MM.1S (cell line): ENCODE results near the gene CHTOP.
A peak's percentile ranks its signal among the peaks of the same experiment; 100 is the strongest.

Experiments used
- DNase-seq: peaks from one replicate; pipeline ENCODE4 v3.0.0-alpha.2; 2015
- H2AFZ ChIP-seq: fragments of 300-600 bp; sonication (generic); 2 replicates; pipeline ENCODE4 v1.6.0; 2016; ENCODE audit warnings: antibody characterized with exemption, low read length
- H3F3A ChIP-seq: fragments of 300-600 bp; sonication (generic); 2 replicates; pipeline ENCODE4 v1.6.1; 2016; ENCODE audit warnings: mild to moderate bottlenecking, antibody characterized with exemption, low read length, moderate library complexity, mixed read lengths; ENCODE audit not compliant: insufficient read depth
- H3K27ac ChIP-seq: fragments of 300-600 bp; sonication (generic); 2 replicates; pipeline ENCODE4 v1.5.1; 2016; ENCODE audit warnings: mild to moderate bottlenecking, low read length
- H3K27me3 ChIP-seq: fragments of 300-600 bp; sonication (generic); replicated peaks from 2 replicates; pipeline ENCODE4 v1.6.0; 2016; ENCODE audit warnings: low read length; ENCODE audit not compliant: insufficient read depth
- H3K36me3 ChIP-seq: fragments of 300-600 bp; sonication (generic); replicated peaks from 2 replicates; pipeline ENCODE4 v1.6.1; 2016; ENCODE audit warnings: mild to moderate bottlenecking, low read length, mixed read lengths; ENCODE audit not compliant: insufficient read depth
- H3K4me1 ChIP-seq: fragments of 300-600 bp; sonication (generic); 2 replicates; pipeline ENCODE4 v1.6.1; 2016; ENCODE audit warnings: low read length, mixed read lengths
- H3K4me2 ChIP-seq: fragments of 300-600 bp; sonication (generic); 2 replicates; pipeline ENCODE4 v1.6.0; 2016; ENCODE audit warnings: low read depth, low read length
- H3K4me3 ChIP-seq: fragments of 300-600 bp; sonication (generic); 2 replicates; pipeline ENCODE4 v1.5.1; 2016; ENCODE audit warnings: low read length, mixed read lengths
- H3K79me2 ChIP-seq: fragments of 300-600 bp; sonication (generic); 2 replicates; pipeline ENCODE4 v1.6.1; 2016; ENCODE audit warnings: mixed run types, low read length, mixed read lengths
- H3K9ac ChIP-seq: fragments of 300-600 bp; sonication (generic); 2 replicates; pipeline ENCODE4 v1.6.1; 2016; ENCODE audit warnings: low read length, mixed read lengths
- H3K9me2 ChIP-seq: fragments of 300-600 bp; sonication (generic); replicated peaks from 2 replicates; pipeline ENCODE4 v1.6.1; 2016; ENCODE audit warnings: mild to moderate bottlenecking, low read length, mixed read lengths; ENCODE audit not compliant: insufficient read depth
- H3K9me3 ChIP-seq: fragments of 300-600 bp; sonication (generic); replicated peaks from 2 replicates; pipeline ENCODE4 v1.6.1; 2016; ENCODE audit warnings: mild to moderate bottlenecking, low read length, mixed read lengths; ENCODE audit not compliant: insufficient read depth
- H4K20me1 ChIP-seq: fragments of 300-600 bp; sonication (generic); 2 replicates; pipeline ENCODE4 v1.6.1; 2016; ENCODE audit warnings: mild to moderate bottlenecking, low read length, moderate library complexity, mixed read lengths; ENCODE audit not compliant: insufficient read depth
- EZH2 ChIP-seq: fragments of 300-600 bp; sonication (generic); optimal IDR thresholded peaks from 2 replicates; pipeline ENCODE3; 2017; ENCODE audit warnings: low read depth, mild to moderate bottlenecking, antibody characterized with exemption, low read length, mixed read lengths
- EZH2phosphoT487 ChIP-seq: fragments of 300-600 bp; sonication (generic); IDR thresholded peaks from 2 replicates; pipeline ENCODE4 v1.6.1; 2018; ENCODE audit warnings: antibody characterized with exemption, low read length
- TF ChIP-seq, protein P1 (sequence below): fragments of 300-600 bp; sonication (generic); IDR thresholded peaks from 2 replicates; pipeline ENCODE4 v1.5.1; 2016; ENCODE audit warnings: antibody characterized with exemption, low read length, mixed read lengths

Gene CHTOP

DNA sequence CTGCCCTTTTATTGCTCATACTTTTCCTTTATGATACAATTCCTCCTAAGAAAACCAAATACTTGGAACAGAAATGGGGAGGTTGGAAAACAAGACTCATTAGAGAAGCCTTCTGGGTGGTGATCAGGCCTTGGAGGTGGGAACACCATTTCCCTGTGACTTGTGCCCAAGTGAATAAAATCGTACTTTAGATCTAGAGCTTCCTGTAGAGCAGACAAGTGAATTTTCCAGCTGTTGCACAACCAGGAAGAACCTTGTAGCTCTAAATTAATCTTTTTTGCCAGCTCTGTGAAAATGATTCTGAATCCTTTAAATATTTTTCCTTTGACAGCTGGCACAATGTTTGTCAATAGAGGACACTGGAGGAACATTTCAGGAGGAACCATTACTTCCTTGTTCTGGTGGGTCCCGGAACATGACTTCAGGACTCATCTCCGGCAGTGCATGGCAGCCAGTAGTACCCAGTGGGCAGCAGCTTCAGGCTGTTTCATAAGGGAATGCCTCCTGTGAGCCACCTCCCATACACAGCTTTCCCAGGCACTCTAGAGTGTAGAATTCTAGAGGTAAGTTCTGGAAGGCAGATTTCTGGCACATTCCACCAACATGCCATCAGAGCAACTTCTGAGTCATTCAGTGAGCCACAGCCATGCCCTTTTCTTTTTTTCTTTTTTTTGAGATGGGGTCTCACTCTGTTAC lies 19.1 kb downstream of the CHTOP start:
- Histone ChIP-seq H3K27me3 (no peaks in the 10 kb centered on the region), H4K20me1 (no peaks in the 10 kb centered on the region), H2AFZ (no peak overlapping the region), H3K36me3 (no peaks in the 10 kb centered on the region), H3F3A (no peaks in the 10 kb centered on the region; the same call in 1 of the 2 replicates), H3K9me3 (no peaks in the 10 kb centered on the region), H3K4me3 (no peak overlapping the region), H3K79me2 (no peaks in the 10 kb centered on the region), H3K9me2 (no peaks in the 10 kb centered on the region), H3K4me2 (no peak overlapping the region), H3K4me1 (0 out of 2 replicates have a peak, but pooled peaks cover under 1% of the 10 kb centered on the region), H3K27ac (no peak overlapping the region), H3K9ac (no peak overlapping the region)
- no peak for DNase-seq
- TF ChIP-seq, protein P1, sequence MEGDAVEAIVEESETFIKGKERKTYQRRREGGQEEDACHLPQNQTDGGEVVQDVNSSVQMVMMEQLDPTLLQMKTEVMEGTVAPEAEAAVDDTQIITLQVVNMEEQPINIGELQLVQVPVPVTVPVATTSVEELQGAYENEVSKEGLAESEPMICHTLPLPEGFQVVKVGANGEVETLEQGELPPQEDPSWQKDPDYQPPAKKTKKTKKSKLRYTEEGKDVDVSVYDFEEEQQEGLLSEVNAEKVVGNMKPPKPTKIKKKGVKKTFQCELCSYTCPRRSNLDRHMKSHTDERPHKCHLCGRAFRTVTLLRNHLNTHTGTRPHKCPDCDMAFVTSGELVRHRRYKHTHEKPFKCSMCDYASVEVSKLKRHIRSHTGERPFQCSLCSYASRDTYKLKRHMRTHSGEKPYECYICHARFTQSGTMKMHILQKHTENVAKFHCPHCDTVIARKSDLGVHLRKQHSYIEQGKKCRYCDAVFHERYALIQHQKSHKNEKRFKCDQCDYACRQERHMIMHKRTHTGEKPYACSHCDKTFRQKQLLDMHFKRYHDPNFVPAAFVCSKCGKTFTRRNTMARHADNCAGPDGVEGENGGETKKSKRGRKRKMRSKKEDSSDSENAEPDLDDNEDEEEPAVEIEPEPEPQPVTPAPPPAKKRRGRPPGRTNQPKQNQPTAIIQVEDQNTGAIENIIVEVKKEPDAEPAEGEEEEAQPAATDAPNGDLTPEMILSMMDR: no peak
- no peak for TF ChIP-seq EZH2phosphoT487
- no peak for TF ChIP-seq EZH2

DNA sequence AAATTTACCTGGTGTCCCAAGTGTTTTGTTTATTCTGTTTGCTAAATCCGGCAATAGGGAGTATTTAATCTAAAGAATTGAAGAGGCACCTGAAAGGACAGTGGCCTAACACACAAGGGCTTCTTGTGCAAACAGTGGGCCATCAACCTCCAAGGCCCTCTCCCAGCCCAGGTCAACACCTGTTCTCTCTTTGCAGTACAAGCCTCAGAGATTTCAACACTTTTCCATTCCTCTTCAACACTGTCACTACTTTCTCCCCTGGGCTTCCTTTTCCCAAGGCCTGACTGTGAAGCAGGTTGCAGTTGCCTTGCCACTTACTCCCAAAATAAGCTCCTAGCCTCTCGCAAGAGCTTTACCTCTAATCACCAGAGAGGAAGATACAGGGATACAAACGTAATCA lies 21.5 kb downstream of the CHTOP start:
- 0 out of 2 replicates have a peak, but pooled peaks cover 6% of the 10 kb centered on the region for H3K4me1 ChIP-seq
- H2AFZ ChIP-seq: no peak overlapping the region
- H3K36me3 ChIP-seq: no peaks in the 10 kb centered on the region
- no peak overlapping the region for H3K27ac ChIP-seq
- no peaks in the 10 kb centered on the region for H4K20me1 ChIP-seq
- no peaks in the 10 kb centered on the region for H3K27me3 ChIP-seq
- H3F3A ChIP-seq: no peaks in the 10 kb centered on the region; the same call in 1 of the 2 replicates
- TF ChIP-seq EZH2: no peak
- TF ChIP-seq EZH2phosphoT487: no peak
- TF ChIP-seq, protein P1: no peak
- no peaks in the 10 kb centered on the region for H3K9me2 ChIP-seq
- H3K4me2 ChIP-seq: no peak overlapping the region
- H3K9ac ChIP-seq: no peak overlapping the region
- DNase-seq: no peak
- H3K79me2 ChIP-seq: peaks cover 14% of the 10 kb centered on the region
- H3K9me3 ChIP-seq: no peaks in the 10 kb centered on the region
- no peak overlapping the region for H3K4me3 ChIP-seq

DNA sequence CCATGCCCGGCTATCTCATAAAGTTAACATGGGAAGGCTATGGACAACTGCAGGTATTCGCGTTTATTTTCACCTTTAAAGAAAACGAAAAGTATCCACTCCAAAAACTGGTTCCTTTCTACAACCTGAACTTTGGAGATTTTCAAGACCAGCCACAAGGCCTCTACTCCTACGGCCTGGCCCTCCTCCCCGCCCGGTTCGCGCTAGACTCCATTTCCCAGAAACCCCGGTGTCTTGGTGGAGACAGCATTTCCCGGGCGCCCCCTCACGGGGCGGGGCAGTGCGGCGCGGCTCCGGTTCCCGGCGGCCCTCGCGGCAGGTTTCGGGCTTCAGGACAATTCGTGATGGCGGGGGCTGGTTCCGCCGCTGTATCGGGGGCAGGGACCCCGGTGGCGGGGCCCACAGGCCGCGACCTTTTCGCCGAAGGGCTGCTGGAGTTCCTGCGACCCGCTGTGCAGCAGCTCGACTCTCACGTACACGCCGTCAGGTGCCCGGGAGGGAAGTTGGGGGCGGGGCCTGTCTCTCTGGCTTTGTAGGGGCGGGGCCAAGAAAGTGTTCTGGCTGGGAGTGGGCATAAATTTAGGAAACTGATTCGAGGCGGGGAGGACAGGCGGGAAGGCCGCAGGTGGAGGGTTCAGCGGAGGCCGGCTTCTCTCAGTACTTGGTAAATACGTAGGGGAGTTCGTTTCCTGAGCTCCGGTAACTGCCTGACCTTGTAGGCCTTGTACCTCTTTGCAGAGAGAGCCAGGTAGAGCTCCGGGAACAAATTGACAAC lies 24.7 kb downstream of the CHTOP start, which contains the start of gene SNAPIN:
Gene SNAPIN, plus strand, starts transcription at position 304 of the 775 bp plus-strand sequence. Its CDS starts 41 bp downstream, at position 345.
- Histone ChIP-seq H3K4me1 (0 out of 2 replicates have a peak, but pooled peaks cover 6% of the 10 kb centered on the region), H4K20me1 (no peaks in the 10 kb centered on the region), H3K36me3 (peaks cover 17% of the 10 kb centered on the region), H3K9me3 (no peaks in the 10 kb centered on the region), H3K4me2 (peak within 1 kb of the TSS; percentile 83), H2AFZ (peak within 1 kb of the TSS; percentile 85), H3K4me3 (peak within 1 kb of the TSS; percentile 82), H3K9me2 (no peaks in the 10 kb centered on the region), H3K79me2 (peaks cover 20% of the 10 kb centered on the region), H3F3A (peaks cover 22% of the 10 kb centered on the region), H3K27ac (peak within 1 kb of the TSS; percentile 62; the same call in 1 of the 2 replicates), H3K9ac (peak within 1 kb of the TSS; percentile 79), H3K27me3 (no peaks in the 10 kb centered on the region)
- TF ChIP-seq, protein P1: no peak
- peak; percentile 97 for DNase-seq
